Activated CD8-positive, alpha-beta T cell treated with anti-CD3 and anti-CD28 coated beads for 36 hours (primary cell): ENCODE results near the gene BMP6. TPM values are rescaled to one million over a fixed set of nuclear protein-coding genes. Genes with fewer than 3 reads are reported as not detected.

ENCODE experiments used
- ATAC-seq: fragments of 200-7000 bp; cut with Tn5 transposase; one replicate; pipeline ENCODE4 v1.10.0; 2021; ENCODE audit warnings: mild to moderate bottlenecking, moderate library complexity
- CTCF ChIA-PET: fragments of 350-600 bp; sonication (Branson Sonifier 250); formaldehyde crosslinking; loops from one replicate; lab custom pipeline; 2021; ENCODE audit warnings: antibody characterized with exemption; lab: Charles Lee
- POLR2A ChIA-PET: fragments of 350-600 bp; sonication (Branson Sonifier 250); formaldehyde crosslinking; loops from one replicate; lab custom pipeline; 2021; ENCODE audit warnings: antibody characterized with exemption; lab: Charles Lee
- DNase-seq: peaks from one replicate; pipeline ENCODE4 v3.0.0-alpha.2; 2020
- H3K27ac Mint-ChIP-seq: one replicate; pipeline ENCODE4 v1.8.0; 2021; ENCODE audit warnings: mild to moderate bottlenecking, mixed read lengths
- H3K27me3 Mint-ChIP-seq: one replicate; pipeline ENCODE4 v1.8.0; 2021; ENCODE audit warnings: mixed read lengths
- H3K36me3 Mint-ChIP-seq: one replicate; pipeline ENCODE4 v1.8.0; 2021; ENCODE audit warnings: low read depth, mixed read lengths
- H3K4me1 Mint-ChIP-seq: one replicate; pipeline ENCODE4 v1.8.0; 2021; ENCODE audit warnings: low read depth, mixed read lengths
- H3K4me3 Mint-ChIP-seq: one replicate; pipeline ENCODE4 v1.8.0; 2021; ENCODE audit warnings: mild to moderate bottlenecking, moderate library complexity, mixed read lengths
- H3K9me3 Mint-ChIP-seq: one replicate; pipeline ENCODE4 v1.8.0; 2021; ENCODE audit warnings: mixed read lengths
- CTCF ChIP-seq: fragments of 200-600 bp; IDR thresholded peaks from one replicate; pipeline ENCODE4 v1.8.0; 2022; ENCODE audit warnings: antibody characterized with exemption, mild to moderate bottlenecking
- intact Hi-C: fragments of 100-400 bp; cut with micrococcal nuclease; formaldehyde crosslinking; loops from one replicate; pipeline ENCODE4 v1.10.0; 2022
- total RNA-seq, 2 experiments: library from RNA; stranded (reverse); gene quantifications; one replicate each; pipeline ENCODE4 v1.2.3, GENCODE V29; 2021

BMP6 gene
- total RNA-seq = under 1 TPM; 0.09 to 0.18 TPM

GRCh38 chr6:7725849-7726415 lies at the start of gene BMP6:
BMP6 (plus strand) TSS chr6:7726099; CDS start chr6:7726956, 857 bp downstream.
- intact Hi-C loops = loop anchor here (10.0 kb wide), 1 partner anchor 329 kb away; no protein-coding TSS in a partner anchor
- POLR2A ChIA-PET = no interaction called here
- Mint-ChIP-seq H3K36me3 (no peaks in the 10 kb centered on the region), H3K27me3 (peaks cover 68% of the 10 kb centered on the region), H3K27ac (no peak within 1 kb of the TSS), H3K4me1 (peaks cover 11% of the 10 kb centered on the region), H3K9me3 (no peaks in the 10 kb centered on the region), H3K4me3 (peak within 1 kb of the TSS; percentile 68)
- ATAC-seq = peak; percentile 72
- CTCF ChIA-PET = interaction anchor here (0.8 to 2.9 kb wide), 2 partner anchors 280 to 493 kb away, joined by 3 to 7 read pairs; no protein-coding TSS in a partner anchor
- peak; percentile 71 for DNase-seq
- no peak for TF ChIP-seq CTCF

GRCh38 chr6:7677229-7677628 lies 48.7 kb upstream of the BMP6 start:
- intact Hi-C loops = no loop called here
- no peak for ATAC-seq
- ChIA-PET POLR2A (no interaction called here), CTCF (no interaction called here)
- Mint-ChIP-seq H3K4me1 (no peaks in the 10 kb centered on the region), H3K27me3 (peaks cover 6% of the 10 kb centered on the region), H3K9me3 (no peaks in the 10 kb centered on the region), H3K36me3 (no peaks in the 10 kb centered on the region), H3K27ac (no peak overlapping the region), H3K4me3 (no peak overlapping the region)
- TF ChIP-seq CTCF = no peak
- no peak for DNase-seq

- POLR2A ChIA-PET = no interaction called here
- CTCF ChIA-PET = interaction anchor here (1.3 kb wide), 1 partner anchor 11 kb away, joined by 3 read pairs; no protein-coding TSS in a partner anchor
- H3K9me3 Mint-ChIP-seq = no peaks in the 10 kb centered on the region
- ATAC-seq (no peak), DNase-seq (no peak)
- no peaks in the 10 kb centered on the region for H3K4me1 Mint-ChIP-seq
- H3K36me3 Mint-ChIP-seq = no peaks in the 10 kb centered on the region
- TF ChIP-seq CTCF = no peak
- H3K27ac Mint-ChIP-seq = no peak overlapping the region
- H3K27me3 Mint-ChIP-seq = peaks cover 4% of the 10 kb centered on the region
- intact Hi-C loops = no loop called here
- no peak overlapping the region for H3K4me3 Mint-ChIP-seq
Measured at GRCh38 chr6:7680393-7681075, 45.4 kb upstream of the BMP6 start.

- H3K4me3 Mint-ChIP-seq = no peak overlapping the region
- no peak overlapping the region for H3K27ac Mint-ChIP-seq
- no peak for TF ChIP-seq CTCF
- ChIA-PET CTCF (interaction anchor here (1.3 kb wide), 1 partner anchor 10 kb away, joined by 3 read pairs; no protein-coding TSS in a partner anchor), POLR2A (interaction anchor here (0.6 kb wide), 1 partner anchor 136 kb away, joined by 3 read pairs; no protein-coding TSS in a partner anchor)
- H3K4me1 Mint-ChIP-seq = no peaks in the 10 kb centered on the region
- H3K9me3 Mint-ChIP-seq = no peaks in the 10 kb centered on the region
- H3K36me3 Mint-ChIP-seq = no peaks in the 10 kb centered on the region
- H3K27me3 Mint-ChIP-seq = peaks cover 4% of the 10 kb centered on the region
- no peak for DNase-seq
- intact Hi-C loops = no loop called here
- ATAC-seq = no peak
Measured at GRCh38 chr6:7681449-7681848, 44.5 kb upstream of the BMP6 start.

GRCh38 chr6:7684076-7684475 lies 41.8 kb upstream of the BMP6 start:
- ChIA-PET CTCF (no interaction called here), POLR2A (no interaction called here)
- ATAC-seq = no peak
- H3K27me3 Mint-ChIP-seq = peaks cover 12% of the 10 kb centered on the region
- no peaks in the 10 kb centered on the region for H3K9me3 Mint-ChIP-seq
- H3K4me3 Mint-ChIP-seq = no peak overlapping the region
- intact Hi-C loops = no loop called here
- no peaks in the 10 kb centered on the region for H3K36me3 Mint-ChIP-seq
- DNase-seq = no peak
- H3K4me1 Mint-ChIP-seq = no peaks in the 10 kb centered on the region
- no peak for TF ChIP-seq CTCF
- no peak overlapping the region for H3K27ac Mint-ChIP-seq
